HepG2 (cell line): Measurements from ENCODE around the gene KCTD19. TPM values are rescaled to one million over a fixed set of nuclear protein-coding genes. Genes with fewer than 3 reads are reported as not detected.

ENCODE experiments used
- AGO2 ChIP-seq: fragments of 200-400 bp; formaldehyde crosslinking; optimal IDR thresholded peaks from 2 replicates; pipeline ENCODE3; 2017; ENCODE audit warnings: mild to moderate bottlenecking, low read depth, low read length, moderate library complexity
- CENPX ChIP-seq: sonication (generic); formaldehyde crosslinking; IDR thresholded peaks from 2 replicates; pipeline ENCODE4 v1.9.0; 2021; ENCODE audit warnings: mild to moderate bottlenecking, missing genetic modification reagents, moderate library complexity
- DR1 ChIP-seq: sonication (generic); formaldehyde crosslinking; IDR thresholded peaks from 2 replicates; pipeline ENCODE4 v1.8.0; 2021; ENCODE audit warnings: mild to moderate bottlenecking, missing genetic modification reagents, inconsistent platforms
- HOXD1 ChIP-seq: sonication (generic); formaldehyde crosslinking; IDR thresholded peaks from 2 replicates; pipeline ENCODE4 v1.5.0; 2020; ENCODE audit warnings: missing genetic modification reagents
- MXI1 ChIP-seq: IDR thresholded peaks from 3 replicates; pipeline ENCODE4 v1.6.1; 2012; ENCODE audit warnings: low read depth, low read length, inconsistent platforms, borderline replicate concordance
- NONO ChIP-seq, 2 experiments: fragments of 450-650 bp in 1 of 2; sonication (generic) in 1 of 2; formaldehyde crosslinking in 1 of 2; IDR thresholded peaks in 1 of 2; conservative IDR thresholded peaks in 1 of 2; 2 replicates each; pipeline versions ENCODE4 v1.6.1 to v1.8.0; 2017 to 2022; ENCODE audit warnings: mild to moderate bottlenecking in 1 of 2, missing genetic modification reagents in 1 of 2, moderate library complexity in 1 of 2
- PITX1 ChIP-seq: sonication (generic); formaldehyde crosslinking; IDR thresholded peaks from 2 replicates; pipeline ENCODE4 v1.5.1; 2020; ENCODE audit warnings: mild to moderate bottlenecking, missing genetic modification reagents
- RAD21 ChIP-seq: fragments of 450-650 bp; formaldehyde crosslinking; IDR thresholded peaks from 2 replicates; pipeline ENCODE4 v1.5.0; 2020; ENCODE audit warnings: mild to moderate bottlenecking
- RARA ChIP-seq: IDR thresholded peaks from 2 replicates; pipeline ENCODE4 v1.6.1; 2016; ENCODE audit warnings: missing genetic modification reagents, missing compliant biosample characterization
- REST ChIP-seq, 2 experiments: IDR thresholded peaks; 2 replicates each; pipeline ENCODE4 v1.6.1; 2011 to 2012; ENCODE audit warnings: low read length in 2 of 2, borderline replicate concordance in 1 of 2, low read depth in 1 of 2, mild to moderate bottlenecking in 1 of 2, moderate library complexity in 1 of 2
- SALL2 ChIP-seq: sonication (generic); formaldehyde crosslinking; IDR thresholded peaks from 2 replicates; pipeline ENCODE4 v1.8.1; 2023; ENCODE audit warnings: mild to moderate bottlenecking, missing genetic modification reagents, inconsistent platforms
- SKI ChIP-seq: fragments of 450-650 bp; IDR thresholded peaks from one replicate; pipeline ENCODE4 v1.6.1; 2018; ENCODE audit warnings: mild to moderate bottlenecking; ENCODE audit not compliant: partially characterized antibody
- TEAD2 ChIP-seq: sonication (generic); formaldehyde crosslinking; IDR thresholded peaks from 2 replicates; pipeline ENCODE4 v1.9.0; 2021; ENCODE audit warnings: missing genetic modification reagents
- ZNF354B ChIP-seq: sonication (generic); formaldehyde crosslinking; IDR thresholded peaks from 2 replicates; pipeline ENCODE4 v1.8.0; 2022; ENCODE audit warnings: mild to moderate bottlenecking, missing genetic modification reagents
- ZNF543 ChIP-seq: sonication (generic); formaldehyde crosslinking; IDR thresholded peaks from 2 replicates; pipeline ENCODE4 v1.4.0; 2020; ENCODE audit warnings: mild to moderate bottlenecking, missing genetic modification reagents
- ZNF564 ChIP-seq: sonication (generic); formaldehyde crosslinking; IDR thresholded peaks from 2 replicates; pipeline ENCODE4 v1.8.1; 2023; ENCODE audit warnings: mild to moderate bottlenecking, missing genetic modification reagents
- ZNF639 ChIP-seq: conservative IDR thresholded peaks from 2 replicates; pipeline ENCODE4 v1.6.1; 2018; ENCODE audit warnings: missing genetic modification reagents
- ZNF724P ChIP-seq: sonication (generic); formaldehyde crosslinking; IDR thresholded peaks from 2 replicates; pipeline ENCODE4 v1.8.0; 2022; ENCODE audit warnings: missing genetic modification reagents, borderline replicate concordance
- ZNF776 ChIP-seq: sonication (generic); formaldehyde crosslinking; IDR thresholded peaks from 2 replicates; pipeline ENCODE4 v1.4.0; 2020; ENCODE audit warnings: mild to moderate bottlenecking, missing genetic modification reagents
- ZSCAN25 ChIP-seq: sonication (generic); formaldehyde crosslinking; IDR thresholded peaks from 2 replicates; pipeline ENCODE4 v1.8.0; 2022; ENCODE audit warnings: mild to moderate bottlenecking, missing genetic modification reagents
- polyA plus RNA-seq, 8 experiments: library from polyadenylated mRNA; depleted of rRNA in 3 of 8; stranded (reverse) in 7 of 8; unstranded in 1 of 8; fragments of >200 nt; fragmentation: Illumina TruSeq in 4 of 8; extraction: Trizol in 4 of 8; gene quantifications; 2 replicates each; pipeline versions ENCODE4 v1.2.1 to v1.2.3, GENCODE V29; 2011 to 2016; ENCODE audit warnings: low read depth in 4 of 8, missing spikeins in 1 of 8, mixed read lengths in 1 of 8; ENCODE audit not compliant: insufficient read depth in 1 of 8
- total RNA-seq, 5 experiments: library from RNA; depleted of rRNA; stranded (reverse); fragments of >200 nt; fragmentation: Illumina TruSeq; extraction: Trizol; gene quantifications; 2 replicates each; pipeline ENCODE4 v1.2.3, GENCODE V29; 2016; ENCODE audit warnings: low read depth in 1 of 5
- TF ChIP-seq, protein P1 (sequence below): sonication (generic); formaldehyde crosslinking; IDR thresholded peaks from 2 replicates; pipeline ENCODE4 v1.4.0; 2020; ENCODE audit warnings: mild to moderate bottlenecking, missing genetic modification reagents

KCTD19 gene
- total and polyA plus RNA-seq, 2 of the 13 experiments (the other 11 are each of a cell fraction or from before 2014, with no cell fraction given), result not detected

- TF ChIP-seq SALL2 (CRISPR knock-in tag) (0 out of 2 replicates have a peak, but pooled peaks have one; percentile 61), ZSCAN25 (CRISPR knock-in tag) (0 out of 2 replicates have a peak, but pooled peaks have one; percentile 27), ZNF543 (CRISPR knock-in tag) (no peak), RAD21 (CRISPR knock-in tag) (peak; percentile 61), MXI1 (0 out of 3 replicates have a peak, but pooled peaks have one; percentile 19), ZNF724P (no peak), NONO (IDR thresholded peaks at IDR 0.05) (no peak), NONO (CRISPR knock-in tag; conservative IDR thresholded peaks at IDR 0.05) (peak; percentile 56; the same call in 1 of the 2 replicates), REST (IDR thresholded peaks at IDR 0.05; ENCODE audit: borderline replicate concordance in 1 of 2, low read depth in 1 of 2, low read length in 2 of 2) (no peak), DR1 (CRISPR knock-in tag) (peak; percentile 51; the same call in 1 of the 2 replicates), ZNF639 (CRISPR knock-in tag) (no peak), AGO2 (peak; percentile 30), PITX1 (CRISPR knock-in tag) (peak; percentile 35; the same call in 1 of the 2 replicates), ZNF354B (0 out of 2 replicates have a peak, but pooled peaks have one; percentile 43), ZNF776 (CRISPR knock-in tag) (no peak), TEAD2 (CRISPR knock-in tag) (no peak; the same call in 1 of the 2 replicates), ZNF564 (CRISPR knock-in tag) (0 out of 2 replicates have a peak, but pooled peaks have one; percentile 6), CENPX (CRISPR knock-in tag) (no peak), SKI (no peak), RARA (peak; percentile 60; the same call in 1 of the 2 replicates), HOXD1 (CRISPR knock-in tag) (0 out of 2 replicates have a peak, but pooled peaks have one; percentile 21)
- TF ChIP-seq, protein P1, sequence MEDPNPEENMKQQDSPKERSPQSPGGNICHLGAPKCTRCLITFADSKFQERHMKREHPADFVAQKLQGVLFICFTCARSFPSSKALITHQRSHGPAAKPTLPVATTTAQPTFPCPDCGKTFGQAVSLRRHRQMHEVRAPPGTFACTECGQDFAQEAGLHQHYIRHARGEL (CRISPR knock-in tag), result no peak
Measured at GRCh38 chr16:67284699-67285646, 41.6 kb downstream of the KCTD19 start (continued).
